HG02642 (cell line): ENCODE results near the gene HEXIM2.
"Not testable (repeated sequence)": the region's sequence is repeated elsewhere in the genome, so short reads cannot be mapped to it uniquely, and the experiment has no call there.

Experiments
- ATAC-seq: cut with Tn5 transposase; IDR thresholded peaks from one replicate; pipeline ENCODE4 v1.9.1; 2021; ENCODE audit warnings: mild to moderate bottlenecking; ENCODE audit not compliant: unreplicated experiment, poor library complexity

Gene HEXIM2

GRCh38 chr17:45161288-45162024 is at the start of gene HEXIM2:
Gene HEXIM2, plus strand, starts transcription at chr17:45161875. Its CDS starts 919 bp downstream, at chr17:45162794.
- peak; percentile 91 for ATAC-seq

GRCh38 chr17:45112559-45113423 is 48.9 kb upstream of the HEXIM2 start:
- no peak for ATAC-seq

- ATAC-seq, result no peak
These were observed 48.3 kb upstream of the HEXIM2 start for GRCh38 chr17:45113424-45113754.

GRCh38 chr17:45114117-45114932 is 47.4 kb upstream of the HEXIM2 start:
- ATAC-seq, result no peak

- ATAC-seq, result no peak
These were observed 46.6 kb upstream of the HEXIM2 start for GRCh38 chr17:45115015-45115625.

- no peak for ATAC-seq
These were observed 45.8 kb upstream of the HEXIM2 start for GRCh38 chr17:45115871-45116270.

- no peak for ATAC-seq
These were observed 45.1 kb upstream of the HEXIM2 start for GRCh38 chr17:45116434-45117016.

GRCh38 chr17:45117334-45117733 is 44.3 kb upstream of the HEXIM2 start:
- ATAC-seq, result no peak

- ATAC-seq, result no peak
These were observed 43.6 kb upstream of the HEXIM2 start for GRCh38 chr17:45117848-45118646.

GRCh38 chr17:45118691-45119090 is 43.0 kb upstream of the HEXIM2 start:
- no peak for ATAC-seq

GRCh38 chr17:45119964-45120363 is 41.7 kb upstream of the HEXIM2 start:
- no peak for ATAC-seq

GRCh38 chr17:45120558-45120957 is 41.1 kb upstream of the HEXIM2 start:
- no peak for ATAC-seq

- no peak for ATAC-seq
These were observed 40.6 kb upstream of the HEXIM2 start for GRCh38 chr17:45121055-45121454.

- no peak for ATAC-seq
These were observed 38.5 kb upstream of the HEXIM2 start for GRCh38 chr17:45123076-45123770.

GRCh38 chr17:45123930-45124796 is 37.5 kb upstream of the HEXIM2 start:
- no peak for ATAC-seq

GRCh38 chr17:45124797-45125122 is 36.9 kb upstream of the HEXIM2 start:
- ATAC-seq, result not testable (repeated sequence)

- ATAC-seq, result no peak
These were observed 36.2 kb upstream of the HEXIM2 start for GRCh38 chr17:45125509-45125908.

- no peak for ATAC-seq
These were observed 34.5 kb upstream of the HEXIM2 start for GRCh38 chr17:45127207-45127547.
